Raji (cell line): ENCODE results near the gene HOXB2.

Experiments used
- POLR2A ChIP-seq: IDR thresholded peaks from 2 replicates; pipeline ENCODE4 v1.6.1; 2011; ENCODE audit warnings: low read depth, low read length, control low read depth; ENCODE audit not compliant: insufficient read depth

HOXB2 gene

GRCh38 chr17:48544349-48545021 lies 424 bp downstream of the HOXB2 start:
- TF ChIP-seq POLR2A: no peak

- TF ChIP-seq POLR2A: no peak
These were observed 1.0 kb downstream of the HOXB2 start for GRCh38 chr17:48543854-48544348.

DNA sequence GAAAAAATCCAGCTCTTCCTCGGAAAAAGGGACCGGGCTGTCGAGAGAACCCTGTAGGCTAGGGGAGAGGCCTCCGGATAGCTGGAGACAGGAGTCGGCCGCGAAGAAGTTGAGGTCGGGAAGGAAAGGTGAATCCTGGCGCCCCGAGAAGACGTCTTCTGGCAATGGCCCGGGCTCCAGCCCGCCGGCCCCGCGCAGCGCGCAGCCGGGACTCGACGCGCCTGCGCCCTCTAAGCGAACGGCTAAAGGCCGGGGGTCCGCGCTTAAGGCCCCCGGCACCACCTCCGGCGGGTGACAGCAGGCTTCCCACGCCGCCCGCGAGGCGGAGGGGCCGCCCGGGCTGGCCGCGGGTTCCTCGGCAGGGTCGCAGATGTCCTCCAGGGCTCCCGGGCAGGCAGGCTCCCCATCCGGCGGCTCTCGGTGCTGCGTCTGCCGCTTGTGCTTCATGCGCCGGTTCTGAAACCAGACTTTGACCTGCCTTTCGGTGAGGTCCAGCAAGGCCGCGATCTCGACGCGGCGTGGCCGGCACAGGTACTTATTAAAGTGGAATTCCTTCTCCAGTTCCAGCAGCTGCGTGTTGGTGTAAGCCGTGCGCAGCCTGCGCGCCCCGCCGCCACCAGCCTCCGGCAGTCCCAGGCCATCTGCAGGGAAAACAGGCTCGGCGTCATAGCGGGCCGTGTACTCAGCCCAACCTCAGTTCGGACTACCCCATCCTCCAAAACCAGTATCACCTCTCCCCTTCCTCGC lies 1.6 kb downstream of the HOXB2 start:
- TF ChIP-seq POLR2A: no peak

- no peak for TF ChIP-seq POLR2A
These were observed 2.2 kb downstream of the HOXB2 start for GRCh38 chr17:48542698-48543106.

DNA sequence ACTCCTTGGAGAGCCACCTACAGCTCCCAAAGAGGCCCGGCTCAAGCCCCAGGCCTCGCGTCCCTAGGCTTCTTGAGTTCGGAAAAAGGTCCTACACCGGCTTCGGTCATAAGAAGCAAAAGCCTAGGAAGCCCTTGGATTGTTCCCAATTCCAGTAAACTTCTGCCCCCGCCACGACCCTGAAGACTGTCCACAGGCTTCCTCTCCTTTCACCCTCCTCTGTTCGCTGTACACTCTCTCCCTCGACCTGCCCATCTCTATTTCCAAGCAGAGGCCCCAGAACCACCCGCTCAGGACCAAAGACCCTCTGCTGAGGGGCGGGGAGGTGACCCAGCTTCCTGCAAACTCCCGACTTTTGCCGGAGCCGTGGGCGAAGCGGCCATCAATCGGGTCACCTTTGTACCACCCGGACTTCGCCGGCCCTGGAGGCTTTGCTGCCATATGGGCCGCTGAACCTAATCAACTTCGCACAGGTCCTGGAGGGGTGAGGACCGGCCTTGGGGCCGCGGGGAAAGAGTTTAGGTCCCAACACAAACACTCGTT lies 2.7 kb downstream of the HOXB2 start:
- no peak for TF ChIP-seq POLR2A

- TF ChIP-seq POLR2A: no peak
These were observed 3.3 kb downstream of the HOXB2 start for GRCh38 chr17:48541577-48542113.

DNA sequence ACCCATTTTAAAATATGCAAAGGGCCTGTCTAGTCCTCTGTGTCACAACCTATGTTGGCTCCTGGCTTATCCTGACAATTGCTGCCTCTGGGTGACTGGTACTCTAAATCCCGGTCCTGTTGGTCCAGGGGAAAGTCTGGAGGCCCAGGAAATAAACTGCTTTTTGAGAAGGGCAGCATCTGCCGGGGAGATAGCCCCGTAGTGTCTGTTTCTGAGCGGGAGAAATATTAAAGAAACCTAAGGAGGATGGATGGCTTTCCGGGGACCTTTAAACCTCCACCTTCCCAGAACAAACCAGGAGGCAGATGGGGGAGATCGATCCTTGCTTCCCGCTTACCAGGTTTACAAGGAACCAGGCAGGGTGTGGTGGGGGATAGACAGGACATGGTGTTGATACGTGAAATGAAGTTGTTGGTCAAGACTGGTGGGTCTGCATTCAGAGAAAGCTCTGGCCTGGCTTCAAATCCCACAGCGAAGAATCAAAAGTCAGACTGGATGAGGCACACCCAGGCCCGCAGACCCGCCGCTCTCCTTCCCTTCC lies 3.8 kb downstream of the HOXB2 start:
- TF ChIP-seq POLR2A: no peak

- no peak for TF ChIP-seq POLR2A
These were observed 4.7 kb downstream of the HOXB2 start for GRCh38 chr17:48540213-48540612.

DNA sequence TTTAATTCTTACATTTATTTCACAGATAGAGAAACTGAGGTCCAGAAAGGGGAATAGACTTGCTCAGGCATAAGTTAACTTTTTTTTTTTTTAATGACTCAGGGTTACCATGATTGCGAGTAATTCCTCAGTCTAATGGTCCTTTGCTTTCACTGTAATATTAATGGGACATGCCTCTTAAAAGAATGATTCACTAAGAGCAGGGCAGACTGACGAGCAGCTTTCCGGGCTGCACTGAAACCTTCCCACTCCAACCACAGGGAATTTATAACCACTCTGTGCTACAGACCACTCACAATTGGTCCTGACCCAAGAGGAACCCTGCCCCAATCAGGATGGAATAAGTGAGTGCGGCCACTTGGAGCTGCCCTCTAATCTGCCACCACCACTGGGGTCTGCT lies 5.7 kb downstream of the HOXB2 start:
- no peak for TF ChIP-seq POLR2A

DNA sequence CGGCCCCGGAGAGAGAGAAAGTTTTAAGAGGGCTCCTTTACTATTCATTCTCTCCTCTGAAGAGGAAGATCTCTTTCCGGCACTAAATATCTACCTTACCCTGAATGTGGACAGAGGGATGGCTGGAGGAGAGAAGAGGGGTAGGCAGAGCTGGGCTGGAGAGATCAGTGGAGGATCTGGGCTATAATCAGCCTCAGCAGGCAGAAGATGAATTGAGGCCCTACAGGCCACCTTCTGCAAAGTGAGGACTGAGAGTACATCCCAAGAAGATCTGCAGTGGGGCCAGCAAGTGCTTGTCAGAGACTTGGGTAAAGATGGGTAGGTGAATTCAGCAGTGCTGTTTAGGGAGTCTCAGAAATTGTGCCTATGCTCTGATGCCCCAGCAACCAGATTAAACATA lies 7.6 kb downstream of the HOXB2 start:
- no peak for TF ChIP-seq POLR2A

GRCh38 chr17:48532261-48532660 lies 12.6 kb downstream of the HOXB2 start:
- no peak for TF ChIP-seq POLR2A

GRCh38 chr17:48530887-48531272 lies 14.0 kb downstream of the HOXB2 start, which contains the start of gene HOXB1:
HOXB1 (minus strand) TSS chr17:48531011; CDS start chr17:48530904, 107 bp downstream.
- no peak for TF ChIP-seq POLR2A

- TF ChIP-seq POLR2A: no peak
These were observed 14.6 kb downstream of the HOXB2 start for GRCh38 chr17:48530208-48530886.

- TF ChIP-seq POLR2A: no peak
These were observed 15.3 kb downstream of the HOXB2 start for GRCh38 chr17:48529683-48530009.
